PFSK-1 (cell line): ENCODE data around the gene DPYSL3.

Experiments used
- SIN3A ChIP-seq: IDR thresholded peaks from 2 replicates; pipeline ENCODE4 v1.6.1; 2012; ENCODE audit warnings: mild to moderate bottlenecking, low read length, moderate library complexity, borderline replicate concordance; ENCODE audit not compliant: insufficient read depth
- TAF1 ChIP-seq: IDR thresholded peaks from 2 replicates; pipeline ENCODE4 v1.6.1; 2012; ENCODE audit warnings: low read length, control low read depth, borderline replicate concordance; ENCODE audit not compliant: insufficient read depth

- TF ChIP-seq TAF1: no peak
- no peak for TF ChIP-seq SIN3A
Observed at GRCh38 chr5:147398860-147399259, 111.0 kb downstream of the DPYSL3 start.
